Measurements from ENCODE around the gene PPIB. TPM values are rescaled to one million over a fixed set of nuclear protein-coding genes. Genes with fewer than 3 reads are reported as not detected.

The PPIB gene
- total RNA-seq, 3 donors from 2014 or later (not counting 1 experiment from before 2014, with no cell fraction given) = 234 to 298 (median 251) TPM

DNA sequence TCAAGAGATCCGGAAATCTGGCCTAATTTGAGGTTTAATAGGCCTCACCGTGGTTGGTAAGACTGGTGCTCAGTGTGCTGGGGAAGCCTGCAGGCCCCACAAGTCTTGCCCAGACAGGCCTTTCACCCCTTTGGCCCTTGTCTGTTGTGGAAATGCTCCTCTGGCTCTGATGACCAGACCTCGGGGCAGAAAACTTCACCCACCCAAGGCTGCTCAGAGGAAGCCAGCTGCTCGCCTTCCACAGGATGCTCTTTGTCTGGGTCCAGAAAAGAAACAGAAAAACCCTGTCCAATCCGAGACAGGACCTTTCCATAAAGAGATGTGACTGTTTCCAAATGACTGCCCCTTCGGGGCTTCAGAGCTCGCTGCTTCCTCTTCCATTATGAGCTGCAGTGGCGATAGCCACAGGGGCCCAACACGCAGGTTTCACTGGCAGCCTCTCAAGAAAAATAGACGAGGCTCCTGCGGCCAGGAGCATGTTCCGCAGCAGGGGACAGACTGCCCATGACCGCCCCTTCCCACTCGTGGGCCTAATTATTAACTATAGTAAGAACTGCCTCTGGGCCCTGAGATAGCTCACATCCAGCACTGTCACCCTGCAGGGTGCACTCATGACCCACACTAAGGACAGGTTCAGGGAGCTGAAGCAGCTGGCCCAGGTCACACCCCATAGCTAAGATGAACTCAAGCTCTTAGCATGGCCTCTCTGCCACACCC is 18.1 kb downstream of the PPIB start:
- intact Hi-C loops (cut with micrococcal nuclease) = no loop called here
- Histone ChIP-seq H3K4me3 (ENCODE audit: low read length) (no peak overlapping the region), H3K36me3 (ENCODE audit: control insufficient read depth, insufficient read depth, low read length) (peaks cover 25% of the 10 kb centered on the region), H3K27ac (ENCODE audit: low read length) (no peak overlapping the region), H3K9me3 (ENCODE audit: control insufficient read depth, insufficient read depth, low read length) (no peaks in the 10 kb centered on the region), H3K4me1 (ENCODE audit: control insufficient read depth, insufficient read depth, low read length) (no peaks in the 10 kb centered on the region), H3K27me3 (ENCODE audit: control insufficient read depth, insufficient read depth, low read length) (no peaks in the 10 kb centered on the region)
- no peaks in the 10 kb centered on the region for H3K27me3 Mint-ChIP-seq (ENCODE audit: low read depth in 2 of 2)
- H3K36me3 Mint-ChIP-seq = no peaks in the 10 kb centered on the region
- peaks cover 0 to 5% of the 10 kb centered on the region in 2 donors for H3K4me1 Mint-ChIP-seq
- H3K4me3 Mint-ChIP-seq = no peak overlapping the region
- no peak overlapping the region for H3K27ac Mint-ChIP-seq
- peak in 1 of 3 donors; percentile 28 for ATAC-seq
- no peaks in the 10 kb centered on the region for H3K9me3 Mint-ChIP-seq
- no peak for DNase-seq
- TF ChIP-seq, protein P1, sequence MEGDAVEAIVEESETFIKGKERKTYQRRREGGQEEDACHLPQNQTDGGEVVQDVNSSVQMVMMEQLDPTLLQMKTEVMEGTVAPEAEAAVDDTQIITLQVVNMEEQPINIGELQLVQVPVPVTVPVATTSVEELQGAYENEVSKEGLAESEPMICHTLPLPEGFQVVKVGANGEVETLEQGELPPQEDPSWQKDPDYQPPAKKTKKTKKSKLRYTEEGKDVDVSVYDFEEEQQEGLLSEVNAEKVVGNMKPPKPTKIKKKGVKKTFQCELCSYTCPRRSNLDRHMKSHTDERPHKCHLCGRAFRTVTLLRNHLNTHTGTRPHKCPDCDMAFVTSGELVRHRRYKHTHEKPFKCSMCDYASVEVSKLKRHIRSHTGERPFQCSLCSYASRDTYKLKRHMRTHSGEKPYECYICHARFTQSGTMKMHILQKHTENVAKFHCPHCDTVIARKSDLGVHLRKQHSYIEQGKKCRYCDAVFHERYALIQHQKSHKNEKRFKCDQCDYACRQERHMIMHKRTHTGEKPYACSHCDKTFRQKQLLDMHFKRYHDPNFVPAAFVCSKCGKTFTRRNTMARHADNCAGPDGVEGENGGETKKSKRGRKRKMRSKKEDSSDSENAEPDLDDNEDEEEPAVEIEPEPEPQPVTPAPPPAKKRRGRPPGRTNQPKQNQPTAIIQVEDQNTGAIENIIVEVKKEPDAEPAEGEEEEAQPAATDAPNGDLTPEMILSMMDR (IDR thresholded peaks at IDR 0.05) = no peak
- WGBS (ENCODE audit: insufficient coverage) = 83% methylated on average over 14 of the region's 14 CpGs

DNA sequence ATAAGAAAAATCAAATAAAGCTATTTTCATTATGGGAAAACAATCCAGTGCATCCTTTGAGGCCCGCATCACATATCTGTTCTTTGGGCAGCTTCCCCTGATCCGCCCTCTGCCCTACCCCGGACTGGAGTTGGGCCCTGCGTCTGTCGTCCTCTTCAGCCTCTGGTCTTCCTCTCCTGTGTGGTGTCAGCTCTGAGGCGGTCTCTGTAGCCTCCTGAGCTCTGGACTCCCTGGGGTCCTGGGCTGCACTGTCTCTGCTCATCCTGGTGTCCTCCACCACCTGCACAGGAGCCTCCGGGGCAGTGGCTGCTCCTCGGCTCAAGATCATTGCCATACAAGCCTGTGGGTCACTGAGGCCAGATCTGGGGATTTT is 18.6 kb downstream of the PPIB start:
- no peaks in the 10 kb centered on the region for H3K4me1 Mint-ChIP-seq
- Histone ChIP-seq H3K4me3 (ENCODE audit: low read length) (no peak overlapping the region), H3K4me1 (ENCODE audit: control insufficient read depth, insufficient read depth, low read length) (no peaks in the 10 kb centered on the region), H3K27me3 (ENCODE audit: control insufficient read depth, insufficient read depth, low read length) (no peaks in the 10 kb centered on the region), H3K9me3 (ENCODE audit: control insufficient read depth, insufficient read depth, low read length) (no peaks in the 10 kb centered on the region), H3K27ac (ENCODE audit: low read length) (no peak overlapping the region), H3K36me3 (ENCODE audit: control insufficient read depth, insufficient read depth, low read length) (peaks cover 25% of the 10 kb centered on the region)
- TF ChIP-seq, protein P1 (IDR thresholded peaks at IDR 0.05) = no peak
- H3K4me3 Mint-ChIP-seq = no peak overlapping the region
- no peaks in the 10 kb centered on the region for H3K9me3 Mint-ChIP-seq
- intact Hi-C loops (cut with micrococcal nuclease) = no loop called here
- no peaks in the 10 kb centered on the region for H3K27me3 Mint-ChIP-seq (ENCODE audit: low read depth in 2 of 2)
- WGBS (ENCODE audit: insufficient coverage) = 81% methylated on average over 8 of the region's 8 CpGs
- H3K27ac Mint-ChIP-seq = no peak overlapping the region
- no peak for DNase-seq
- H3K36me3 Mint-ChIP-seq = no peaks in the 10 kb centered on the region
- ATAC-seq = no peak

DNA sequence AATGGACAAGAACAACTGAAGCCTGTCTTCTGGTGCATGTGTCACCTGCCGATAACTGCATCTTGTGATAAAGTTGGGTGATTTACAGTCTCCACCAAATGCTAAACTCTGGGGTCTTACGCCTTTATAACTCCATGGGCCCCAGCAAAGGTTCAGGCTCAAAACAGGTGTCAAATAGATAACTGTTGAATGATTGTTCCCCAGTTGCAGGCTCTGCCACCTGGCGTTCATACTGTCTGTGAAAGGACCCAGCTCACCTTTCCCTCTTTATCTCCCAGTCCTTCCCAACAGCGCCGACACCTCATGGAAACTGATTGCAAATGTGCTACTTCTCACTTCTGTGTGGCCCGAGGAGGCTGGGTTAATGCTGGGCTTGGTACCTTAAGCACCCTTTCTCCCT is 19.5 kb downstream of the PPIB start:
- no peaks in the 10 kb centered on the region for H3K9me3 ChIP-seq (ENCODE audit: control insufficient read depth, insufficient read depth, low read length)
- Mint-ChIP-seq H3K9me3 (no peaks in the 10 kb centered on the region), H3K4me3 (no peak overlapping the region), H3K27ac (no peak overlapping the region), H3K27me3 (ENCODE audit: low read depth in 2 of 2) (no peaks in the 10 kb centered on the region), H3K4me1 (peaks cover 0 to under 1% of the 10 kb centered on the region in 2 donors), H3K36me3 (peaks cover 2% of the 10 kb centered on the region)
- no peaks in the 10 kb centered on the region for H3K27me3 ChIP-seq (ENCODE audit: control insufficient read depth, insufficient read depth, low read length)
- TF ChIP-seq, protein P1 (IDR thresholded peaks at IDR 0.05) = no peak
- ATAC-seq = no peak
- peaks cover 31% of the 10 kb centered on the region for H3K36me3 ChIP-seq (ENCODE audit: control insufficient read depth, insufficient read depth, low read length)
- H3K4me3 ChIP-seq (ENCODE audit: low read length) = no peak overlapping the region
- WGBS (ENCODE audit: insufficient coverage) = 96% methylated on average over 6 of the region's 6 CpGs
- intact Hi-C loops (cut with micrococcal nuclease) = no loop called here
- H3K27ac ChIP-seq (ENCODE audit: low read length) = no peak overlapping the region
- H3K4me1 ChIP-seq (ENCODE audit: control insufficient read depth, insufficient read depth, low read length) = no peaks in the 10 kb centered on the region
- DNase-seq = no peak

Data from natural killer cell (primary cell).